Chondrocyte (in vitro differentiated cells): ENCODE measurements around the gene FAM8A1. TPM values are rescaled to one million over a fixed set of nuclear protein-coding genes. Genes with fewer than 3 reads are reported as not detected.
A peak's percentile ranks its signal among the peaks of the same experiment; 100 is the strongest.

Experiments
- DNase-seq: peaks from one replicate; pipeline ENCODE4 v3.0.0; 2021; ENCODE audit warnings: mixed read lengths, low spot score
- H3K27ac Mint-ChIP-seq: one replicate; pipeline ENCODE4 v1.8.0; 2021; ENCODE audit warnings: mild to moderate bottlenecking, moderate library complexity, mixed read lengths; ENCODE audit not compliant: unreplicated experiment
- H3K27me3 Mint-ChIP-seq: 2 replicates; pipeline ENCODE4 v1.8.0; 2021; ENCODE audit warnings: low read depth, mixed read lengths
- H3K36me3 Mint-ChIP-seq: 2 replicates; pipeline ENCODE4 v1.8.0; 2021; ENCODE audit warnings: low read depth, mixed read lengths
- H3K4me1 Mint-ChIP-seq: 2 replicates; pipeline ENCODE4 v1.8.0; 2021; ENCODE audit warnings: low read depth, mild to moderate bottlenecking, mixed read lengths
- H3K4me3 Mint-ChIP-seq: one replicate; pipeline ENCODE4 v1.8.0; 2021; ENCODE audit warnings: mild to moderate bottlenecking, moderate library complexity, mixed read lengths; ENCODE audit not compliant: unreplicated experiment
- H3K9me3 Mint-ChIP-seq: 2 replicates; pipeline ENCODE4 v1.8.0; 2021; ENCODE audit warnings: low read depth, mixed read lengths
- CTCF ChIP-seq: fragments of 200-600 bp; sonication (generic); IDR thresholded peaks from 2 replicates; pipeline ENCODE4 v1.5.0; 2021; ENCODE audit warnings: antibody characterized with exemption, mild to moderate bottlenecking, moderate library complexity
- total RNA-seq: library from RNA; stranded (reverse); gene quantifications from 3 replicates; pipeline ENCODE4 v1.2.1, GENCODE V29; 2021

Gene FAM8A1
- total RNA-seq, 1 donor from 2014 or later: 26.4 TPM

GRCh38 chr6:17591287-17591686 is 8.8 kb upstream of the FAM8A1 start:
- no peaks in the 10 kb centered on the region for H3K27me3 Mint-ChIP-seq
- H3K9me3 Mint-ChIP-seq: no peaks in the 10 kb centered on the region
- DNase-seq: no peak
- TF ChIP-seq CTCF: no peak
- no peaks in the 10 kb centered on the region for H3K36me3 Mint-ChIP-seq
- no peak overlapping the region for H3K4me3 Mint-ChIP-seq
- H3K27ac Mint-ChIP-seq: no peak overlapping the region
- H3K4me1 Mint-ChIP-seq: peaks cover 9% of the 10 kb centered on the region

- DNase-seq: no peak
- Mint-ChIP-seq H3K4me1 (peaks cover 20% of the 10 kb centered on the region), H3K27me3 (no peaks in the 10 kb centered on the region), H3K27ac (no peak overlapping the region), H3K36me3 (peaks cover 1% of the 10 kb centered on the region), H3K9me3 (peaks cover 6% of the 10 kb centered on the region), H3K4me3 (no peak overlapping the region)
- TF ChIP-seq CTCF: no peak
Measured at GRCh38 chr6:17593246-17593645, 6.9 kb upstream of the FAM8A1 start.

GRCh38 chr6:17596085-17596484 is 4.0 kb upstream of the FAM8A1 start:
- Mint-ChIP-seq H3K36me3 (peaks cover 1% of the 10 kb centered on the region), H3K4me1 (peaks cover 21% of the 10 kb centered on the region), H3K9me3 (peaks cover 6% of the 10 kb centered on the region), H3K4me3 (no peak overlapping the region), H3K27me3 (no peaks in the 10 kb centered on the region), H3K27ac (no peak overlapping the region)
- DNase-seq: no peak
- TF ChIP-seq CTCF: no peak

GRCh38 chr6:17600527-17601385 is 654 bp downstream of the FAM8A1 start:
- H3K4me3 Mint-ChIP-seq: peak overlapping the region; percentile 79
- H3K4me1 Mint-ChIP-seq: peaks cover 41% of the 10 kb centered on the region
- H3K27me3 Mint-ChIP-seq: no peaks in the 10 kb centered on the region
- no peak for TF ChIP-seq CTCF
- peak overlapping the region; percentile 69 for H3K27ac Mint-ChIP-seq
- H3K36me3 Mint-ChIP-seq: peaks cover 13% of the 10 kb centered on the region
- H3K9me3 Mint-ChIP-seq: peaks cover 6% of the 10 kb centered on the region
- DNase-seq: peak; percentile 90

- peaks cover 41% of the 10 kb centered on the region for H3K4me1 Mint-ChIP-seq
- H3K9me3 Mint-ChIP-seq: peaks cover 6% of the 10 kb centered on the region
- TF ChIP-seq CTCF: no peak
- H3K27me3 Mint-ChIP-seq: no peaks in the 10 kb centered on the region
- peaks cover 15% of the 10 kb centered on the region for H3K36me3 Mint-ChIP-seq
- H3K27ac Mint-ChIP-seq: peak overlapping the region; percentile 69
- DNase-seq: no peak
- peak overlapping the region; percentile 73 for H3K4me3 Mint-ChIP-seq
Measured at GRCh38 chr6:17601386-17601703, 1.2 kb downstream of the FAM8A1 start.
